ENCODE results near the gene PRR33.

The PRR33 gene

GRCh38 chr11:1927848-1928469 is 36.3 kb upstream of the PRR33 start:
- no peak for DNase-seq

DNA sequence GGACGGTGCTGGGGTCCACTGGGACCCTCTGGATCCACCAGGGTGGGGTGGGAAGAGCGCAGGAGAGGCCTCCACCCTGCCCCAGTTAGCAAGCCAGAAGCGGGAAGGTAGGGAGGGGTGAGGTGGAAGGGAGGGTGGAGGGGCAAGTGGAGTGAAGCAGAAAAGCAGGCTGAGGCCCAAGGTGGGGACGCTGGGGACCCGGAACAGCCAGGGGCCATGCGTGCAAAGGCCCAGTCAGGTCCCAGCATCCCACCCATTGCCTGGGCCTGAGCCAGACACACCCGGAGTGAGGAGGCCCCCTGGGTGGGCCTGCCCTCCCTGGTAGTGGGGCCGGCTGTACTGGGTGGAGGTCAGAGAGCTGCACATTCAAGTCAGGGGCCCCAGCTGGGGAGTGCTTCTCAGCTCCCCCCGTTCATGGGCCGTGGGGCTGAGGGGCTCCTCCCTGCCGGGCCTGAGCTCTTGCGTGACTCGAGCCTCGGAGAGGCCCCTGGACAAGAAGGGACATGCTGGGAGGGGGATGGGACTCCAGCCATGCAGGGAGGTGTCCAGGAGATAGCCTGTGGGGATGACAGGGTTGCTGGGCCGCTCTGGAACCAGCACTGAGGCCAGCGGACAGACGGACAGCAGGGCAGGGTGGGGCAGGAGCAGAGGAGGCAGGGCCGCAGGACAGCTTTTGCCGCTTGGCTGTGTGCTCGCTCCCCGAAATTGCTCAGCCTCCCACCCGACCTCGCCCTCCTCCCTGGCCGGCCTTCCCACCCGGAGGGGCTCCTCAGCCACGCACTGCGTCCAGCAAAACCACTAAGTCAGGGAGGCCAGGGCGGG is 35.5 kb upstream of the PRR33 start:
- no peak for DNase-seq

DNA sequence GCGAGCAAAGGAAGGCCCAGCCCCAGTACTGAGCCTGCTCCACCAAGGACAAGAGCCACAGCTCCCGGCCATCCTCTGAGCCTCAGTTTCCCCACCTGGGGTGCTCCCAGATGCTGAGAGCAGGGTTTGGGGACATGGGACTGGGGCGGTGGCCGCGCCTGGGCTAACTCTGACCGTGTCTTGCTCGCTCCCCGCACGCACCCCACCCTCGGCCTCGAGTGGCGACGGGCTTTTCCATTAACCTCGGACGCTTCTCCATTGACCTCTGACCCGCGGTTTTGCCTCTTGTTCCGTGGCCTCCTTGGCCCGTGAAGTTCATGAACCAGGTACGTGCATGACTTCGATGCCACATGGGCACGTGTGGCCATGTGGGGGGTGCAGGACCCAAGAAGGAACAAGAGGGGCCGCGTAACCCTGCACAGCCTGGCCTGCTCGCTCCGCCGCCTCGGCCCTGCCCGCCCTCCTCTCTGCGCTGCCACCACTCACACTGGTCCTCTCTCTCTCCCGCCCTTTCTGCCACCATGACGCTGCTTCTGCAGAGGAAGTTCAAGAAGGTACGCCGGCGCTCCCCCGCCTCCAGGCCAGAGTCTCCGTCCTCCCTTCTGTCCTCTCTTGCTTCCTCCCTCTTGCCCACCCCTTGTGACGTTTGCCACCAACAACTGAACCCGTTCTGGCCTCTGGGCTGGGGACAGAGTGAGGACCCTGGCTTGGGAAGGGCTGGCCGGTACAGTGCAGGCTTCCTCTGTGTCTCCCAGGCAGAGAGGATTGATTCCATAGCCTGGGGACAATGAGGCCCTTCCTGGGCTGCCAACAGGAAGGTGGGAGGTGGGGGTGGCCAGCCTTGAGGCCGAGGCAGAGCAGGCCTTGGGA is 34.7 kb upstream of the PRR33 start:
- DNase-seq: no peak

- DNase-seq: no peak
Observed at GRCh38 chr11:1925373-1926155, 33.9 kb upstream of the PRR33 start.

GRCh38 chr11:1924646-1925372 is 33.1 kb upstream of the PRR33 start:
- DNase-seq: no peak

DNA sequence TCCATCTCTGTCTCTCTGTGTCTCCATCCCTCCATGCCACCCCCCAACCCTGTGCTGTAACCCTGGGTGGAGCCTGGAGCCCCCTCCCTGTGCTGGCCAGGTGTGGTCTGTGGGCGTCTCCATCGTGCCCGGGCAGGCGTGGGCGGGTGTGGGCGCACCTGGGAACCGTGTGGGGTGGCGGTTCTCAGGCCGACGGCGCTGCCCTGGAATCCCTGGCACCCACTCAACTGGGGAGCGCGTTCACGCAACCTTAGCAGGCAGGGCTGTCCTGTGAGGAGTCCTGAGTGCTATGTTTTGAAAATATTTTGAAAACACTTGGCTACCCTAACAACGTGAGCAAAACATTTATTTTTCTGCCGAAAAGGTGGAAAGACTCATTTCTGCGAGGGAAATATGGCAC is 32.5 kb upstream of the PRR33 start:
- no peak for DNase-seq

- no peak for DNase-seq
Observed at GRCh38 chr11:1923201-1923956, 31.7 kb upstream of the PRR33 start.

- DNase-seq: no peak
Observed at GRCh38 chr11:1922481-1923081, 30.9 kb upstream of the PRR33 start.

DNA sequence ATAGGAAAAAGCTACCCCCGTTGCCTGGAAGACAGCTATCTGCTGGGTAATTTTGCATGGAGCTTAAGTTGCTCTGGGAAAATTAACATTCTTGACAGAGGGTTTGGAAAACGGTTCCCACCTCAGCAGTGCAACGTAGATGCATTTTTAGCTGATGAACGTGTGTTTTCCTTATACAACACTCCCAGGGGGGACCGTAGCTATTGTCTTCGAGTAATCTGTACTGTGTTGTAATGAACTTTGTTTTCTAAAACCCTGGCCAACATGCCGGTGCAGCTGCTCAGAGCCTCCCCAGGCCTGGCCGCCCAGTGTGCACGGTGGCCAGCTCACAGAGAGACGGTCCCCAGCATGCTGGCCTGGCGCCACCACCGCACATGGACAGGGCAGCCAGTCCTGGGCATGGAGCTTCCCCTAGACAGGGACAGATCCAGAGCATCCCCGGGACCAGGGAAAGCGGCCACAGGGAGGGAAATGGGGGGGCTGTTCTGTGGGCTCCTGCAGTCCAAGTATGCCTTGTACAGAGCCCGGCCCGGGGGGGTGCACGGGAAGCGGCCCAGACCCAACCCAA is 30.0 kb upstream of the PRR33 start:
- no peak for DNase-seq

DNA sequence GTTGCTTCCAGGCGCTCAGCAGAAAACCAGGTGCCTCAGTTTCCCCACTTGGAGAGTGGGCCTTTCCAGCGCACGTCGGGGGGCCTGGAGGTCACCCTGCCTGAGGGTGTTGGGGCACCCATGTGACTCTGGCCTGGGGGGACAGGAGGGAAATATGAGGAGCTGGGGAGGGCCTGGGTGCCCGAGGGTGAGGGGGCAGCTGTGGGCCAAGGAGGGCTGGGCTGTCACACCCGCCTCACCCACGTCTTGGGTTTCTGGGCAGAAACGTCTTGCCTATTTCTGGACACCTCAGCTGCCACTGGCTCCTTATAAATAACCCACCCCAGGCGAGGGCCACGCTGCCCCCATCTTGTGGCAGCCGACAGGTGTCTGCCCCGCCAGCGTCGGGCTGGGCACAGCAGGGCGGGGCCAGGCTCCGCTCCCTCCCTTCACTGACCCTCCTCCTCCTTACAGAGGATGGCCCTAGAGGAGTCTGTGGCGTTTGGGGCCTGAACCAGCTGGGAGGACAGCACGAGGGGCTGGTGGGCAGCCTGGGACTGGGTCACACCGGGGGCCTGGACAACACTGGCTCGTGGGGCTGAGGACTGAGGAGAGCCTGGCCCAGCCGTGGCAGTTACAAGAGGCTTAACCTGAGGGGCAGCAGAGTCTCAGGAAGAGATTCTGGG is 29.3 kb upstream of the PRR33 start:
- peak in 1 of 2 experiments; percentile 0 for DNase-seq

DNA sequence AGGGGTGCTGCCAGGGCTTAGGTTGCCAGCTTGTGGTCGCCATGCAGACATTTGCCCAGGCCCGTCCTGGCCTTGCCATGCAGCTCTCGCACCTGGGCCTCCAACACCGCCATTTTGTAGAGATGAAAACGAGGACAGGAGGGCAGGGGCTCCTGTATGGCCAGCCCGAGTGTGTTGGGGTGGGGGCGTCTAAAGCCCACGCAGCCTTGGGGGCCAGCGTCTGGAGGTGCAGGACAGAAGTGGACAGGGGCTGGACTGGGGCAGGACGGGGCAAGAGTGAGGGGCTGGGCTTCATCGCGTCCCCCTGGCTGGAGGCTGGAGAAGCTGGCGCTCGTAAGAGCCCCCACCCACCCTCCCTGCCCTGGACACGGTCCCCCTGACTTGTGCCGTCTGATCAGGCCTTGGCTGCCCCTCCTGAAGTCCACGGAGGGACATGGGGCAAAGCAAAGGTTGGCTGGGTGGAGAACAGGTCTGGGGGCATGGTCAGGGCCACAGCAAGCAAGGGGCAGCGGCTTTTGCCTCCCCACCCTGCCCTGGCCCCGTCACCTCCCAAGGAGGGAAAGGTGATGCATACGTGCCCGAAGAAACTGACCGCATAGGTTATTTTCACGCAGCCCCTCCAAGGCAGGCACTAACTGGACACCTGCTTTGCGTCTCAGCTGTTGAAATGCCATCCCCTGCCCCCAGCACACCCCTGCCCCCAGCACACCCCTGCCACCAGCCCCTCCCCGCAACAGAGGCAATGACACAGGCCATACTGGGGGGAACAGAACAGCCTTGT is 28.6 kb upstream of the PRR33 start:
- no peak for DNase-seq

DNA sequence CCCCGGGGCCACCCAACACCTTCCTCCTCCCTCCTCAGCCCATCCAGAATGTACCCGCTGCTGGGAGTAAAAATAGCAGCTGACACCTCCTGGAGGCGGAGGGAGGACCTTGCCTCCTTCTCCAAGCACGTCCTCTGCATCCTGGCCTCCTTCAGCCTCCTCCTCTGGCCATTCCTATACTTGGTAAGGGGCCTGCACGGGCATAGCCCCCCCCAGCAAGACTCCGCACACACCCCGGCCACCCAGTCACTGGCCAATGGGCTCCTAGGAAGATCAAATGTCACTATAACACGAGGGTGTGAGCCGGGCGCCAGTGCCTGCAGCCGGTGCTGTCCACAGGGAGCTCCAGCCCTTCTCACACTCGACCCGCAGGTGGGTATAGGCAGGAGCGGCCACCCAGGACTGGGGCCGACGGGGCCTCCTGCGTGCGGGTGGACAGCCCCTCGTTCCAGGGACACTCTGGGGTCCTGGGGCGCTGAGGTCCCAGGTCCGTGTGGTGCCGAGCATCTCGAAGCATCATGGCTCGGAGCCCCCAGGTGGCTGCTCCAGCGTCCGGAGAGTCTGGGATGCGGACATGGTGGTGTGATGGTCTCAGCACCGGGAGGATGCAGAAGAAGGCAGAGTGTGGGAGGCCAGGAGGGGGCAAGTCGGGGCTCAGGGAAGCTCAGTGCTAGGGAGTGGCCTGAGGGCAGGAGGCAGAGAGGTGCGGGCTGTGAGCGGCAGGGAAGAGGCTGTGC is 27.9 kb upstream of the PRR33 start, which contains the start of gene TNNT3:
TSS of gene TNNT3 (plus strand) at position 313 of the 737 bp plus-strand sequence. CDS start 3,172 bp downstream, outside the sequence.
- DNase-seq: no peak

DNA sequence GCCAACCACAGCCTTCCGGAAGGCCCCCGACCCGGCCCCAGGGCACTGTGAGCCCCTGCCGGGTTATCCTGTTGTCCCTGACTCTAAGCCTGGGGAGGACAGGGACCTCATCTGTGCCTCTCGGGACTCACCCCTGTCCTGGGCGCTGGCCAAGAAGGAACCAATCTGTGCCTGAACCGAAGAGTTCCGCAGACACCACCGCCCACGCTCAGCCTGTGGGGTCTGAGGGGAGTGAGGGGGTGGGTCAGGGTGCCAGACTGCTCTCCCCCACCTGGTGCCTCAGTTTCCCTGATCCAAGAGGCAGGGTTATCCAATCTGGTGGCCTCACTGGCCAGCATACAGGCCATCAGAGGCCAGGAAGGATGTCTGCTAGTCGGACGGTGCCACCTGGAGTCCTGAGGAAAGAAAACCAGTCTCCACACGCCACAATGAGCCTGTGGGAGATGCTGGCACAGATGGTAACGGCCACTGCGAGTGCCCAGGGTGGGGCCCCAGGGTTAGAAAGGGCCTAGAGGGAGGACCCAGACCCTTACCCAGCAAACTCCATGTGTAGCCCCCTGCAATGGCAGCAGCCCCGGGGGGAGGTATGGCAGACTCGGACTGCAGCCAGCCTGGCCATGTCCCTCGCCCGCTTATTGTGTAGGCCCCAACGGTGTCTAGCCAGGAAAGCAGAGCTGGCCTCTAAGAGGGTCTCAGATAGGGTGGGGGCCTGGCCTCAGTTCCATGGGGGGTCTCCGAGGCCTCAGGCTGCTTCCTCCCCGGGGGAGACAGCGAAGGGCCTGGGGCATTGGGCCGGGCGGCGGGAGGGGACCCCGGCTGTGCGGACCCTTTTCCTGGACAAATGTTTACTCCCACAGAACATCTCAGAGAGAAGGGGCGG is 27.0 kb upstream of the PRR33 start:
- DNase-seq: no peak

GRCh38 chr11:1917523-1918435 is 26.1 kb upstream of the PRR33 start:
- no peak for DNase-seq

GRCh38 chr11:1916986-1917522 is 25.4 kb upstream of the PRR33 start:
- DNase-seq: no peak
